HEK293 (cell line): ENCODE measurements around the gene NDE1.

Experiments used
- CTCF ChIA-PET: fragments of 350-600 bp; formaldehyde crosslinking; extraction: SDS; loops from one replicate; lab custom pipeline; 2021; ENCODE audit warnings: antibody characterized with exemption; lab: Yijun Ruan, JAX
- POLR2A ChIA-PET: fragments of 300-600 bp; formaldehyde crosslinking; extraction: SDS; loops from one replicate; lab custom pipeline; 2020; ENCODE audit warnings: antibody characterized with exemption, inconsistent platforms; lab: Yijun Ruan, JAX
- H3K27ac ChIP-seq: fragments of 200-500 bp; sonication (Bioruptor generic); 2 replicates; pipeline ENCODE4 v1.5.1; 2014; ENCODE audit warnings: low read depth, low read length, control low read depth, inconsistent platforms; ENCODE audit errors: extremely low read depth
- H3K36me3 ChIP-seq, 2 experiments: fragments of 200-500 bp in 1 of 2; sonication (Bioruptor generic) in 1 of 2; 1 replicate in 1 of 2; 2 replicates in 1 of 2; pipeline ENCODE4 v1.5.1; 2014 to 2017; ENCODE audit warnings: inconsistent platforms in 2 of 2, low read length in 2 of 2; ENCODE audit not compliant: control insufficient read depth in 2 of 2, insufficient read depth in 1 of 2
- H3K4me1 ChIP-seq: fragments of 200-500 bp; sonication (Bioruptor generic); 2 replicates; pipeline ENCODE4 v1.5.1; 2014; ENCODE audit warnings: mild to moderate bottlenecking, low read length, inconsistent platforms; ENCODE audit not compliant: control insufficient read depth, insufficient read depth
- H3K4me3 ChIP-seq: 2 replicates; pipeline ENCODE4 v1.5.1; 2011; ENCODE audit warnings: low read depth, mild to moderate bottlenecking, control low read depth, low read length, moderate library complexity
- H3K9me3 ChIP-seq: fragments of 200-500 bp; sonication (Bioruptor generic); 2 replicates; pipeline ENCODE4 v1.5.1; 2014; ENCODE audit warnings: low read depth, low read length, inconsistent platforms; ENCODE audit not compliant: control insufficient read depth, insufficient read depth
- OSR2 ChIP-seq: fragments of 450-650 bp; formaldehyde crosslinking; IDR thresholded peaks from 2 replicates; pipeline ENCODE4 v1.5.1; 2016; ENCODE audit warnings: missing biosample characterization, missing genetic modification characterization
- SETDB1 ChIP-seq: IDR thresholded peaks from one replicate; pipeline ENCODE4 v1.6.1; 2017; ENCODE audit warnings: mild to moderate bottlenecking, low read length, moderate library complexity, mixed read lengths; ENCODE audit not compliant: insufficient read length
- ZBTB11 ChIP-seq: fragments of 450-650 bp; formaldehyde crosslinking; conservative IDR thresholded peaks from 2 replicates; pipeline ENCODE4 v1.5.1; 2016; ENCODE audit warnings: low read depth, missing biosample characterization, missing genetic modification characterization
- ZBTB49 ChIP-seq: fragments of 450-650 bp; formaldehyde crosslinking; IDR thresholded peaks from 2 replicates; pipeline ENCODE4 v1.5.1; 2016; ENCODE audit warnings: missing biosample characterization, missing genetic modification characterization, low read depth
- ZNF112 ChIP-seq: fragments of 450-650 bp; formaldehyde crosslinking; IDR thresholded peaks from 2 replicates; pipeline ENCODE4 v1.5.0; 2017; ENCODE audit warnings: missing biosample characterization, missing genetic modification characterization
- ZNF133 ChIP-seq: fragments of 450-650 bp; formaldehyde crosslinking; IDR thresholded peaks from 2 replicates; pipeline ENCODE4 v1.5.1; 2016; ENCODE audit warnings: missing biosample characterization, missing genetic modification characterization
- ZNF155 ChIP-seq: fragments of 450-650 bp; formaldehyde crosslinking; IDR thresholded peaks from 2 replicates; pipeline ENCODE4 v1.5.1; 2016; ENCODE audit warnings: missing biosample characterization, missing genetic modification characterization
- ZNF366 ChIP-seq: fragments of 450-650 bp; formaldehyde crosslinking; conservative IDR thresholded peaks from 2 replicates; pipeline ENCODE4 v1.5.1; 2016; ENCODE audit warnings: missing biosample characterization, missing genetic modification characterization
- ZNF423 ChIP-seq: fragments of 450-650 bp; formaldehyde crosslinking; IDR thresholded peaks from 2 replicates; pipeline ENCODE4 v1.5.1; 2016; ENCODE audit warnings: missing biosample characterization, missing genetic modification characterization
- ZNF521 ChIP-seq: fragments of 450-650 bp; formaldehyde crosslinking; IDR thresholded peaks from 2 replicates; pipeline ENCODE4 v1.5.1; 2017; ENCODE audit warnings: missing biosample characterization, mild to moderate bottlenecking, missing genetic modification characterization
- ZNF585B ChIP-seq: fragments of 450-650 bp; formaldehyde crosslinking; IDR thresholded peaks from 2 replicates; pipeline ENCODE4 v1.5.1; 2016; ENCODE audit warnings: missing biosample characterization, missing genetic modification characterization
- ZNF610 ChIP-seq: fragments of 450-650 bp; formaldehyde crosslinking; IDR thresholded peaks from 2 replicates; pipeline ENCODE4 v1.5.1; 2016; ENCODE audit warnings: missing biosample characterization, missing genetic modification characterization, borderline replicate concordance
- ZNF624 ChIP-seq: fragments of 450-650 bp; formaldehyde crosslinking; IDR thresholded peaks from 2 replicates; pipeline ENCODE4 v1.5.1; 2017; ENCODE audit warnings: missing biosample characterization, missing genetic modification characterization
- ZNF701 ChIP-seq: fragments of 450-650 bp; formaldehyde crosslinking; IDR thresholded peaks from 2 replicates; pipeline ENCODE4 v1.5.1; 2016; ENCODE audit warnings: missing biosample characterization, missing genetic modification characterization
- ZNF747 ChIP-seq: fragments of 450-650 bp; formaldehyde crosslinking; IDR thresholded peaks from 2 replicates; pipeline ENCODE4 v1.5.1; 2016; ENCODE audit warnings: missing biosample characterization, missing genetic modification characterization
- ZNF76 ChIP-seq: fragments of 450-650 bp; formaldehyde crosslinking; IDR thresholded peaks from 2 replicates; pipeline ENCODE4; 2016; ENCODE audit warnings: low read depth, missing biosample characterization, missing genetic modification characterization, borderline replicate concordance

NDE1 gene

DNA sequence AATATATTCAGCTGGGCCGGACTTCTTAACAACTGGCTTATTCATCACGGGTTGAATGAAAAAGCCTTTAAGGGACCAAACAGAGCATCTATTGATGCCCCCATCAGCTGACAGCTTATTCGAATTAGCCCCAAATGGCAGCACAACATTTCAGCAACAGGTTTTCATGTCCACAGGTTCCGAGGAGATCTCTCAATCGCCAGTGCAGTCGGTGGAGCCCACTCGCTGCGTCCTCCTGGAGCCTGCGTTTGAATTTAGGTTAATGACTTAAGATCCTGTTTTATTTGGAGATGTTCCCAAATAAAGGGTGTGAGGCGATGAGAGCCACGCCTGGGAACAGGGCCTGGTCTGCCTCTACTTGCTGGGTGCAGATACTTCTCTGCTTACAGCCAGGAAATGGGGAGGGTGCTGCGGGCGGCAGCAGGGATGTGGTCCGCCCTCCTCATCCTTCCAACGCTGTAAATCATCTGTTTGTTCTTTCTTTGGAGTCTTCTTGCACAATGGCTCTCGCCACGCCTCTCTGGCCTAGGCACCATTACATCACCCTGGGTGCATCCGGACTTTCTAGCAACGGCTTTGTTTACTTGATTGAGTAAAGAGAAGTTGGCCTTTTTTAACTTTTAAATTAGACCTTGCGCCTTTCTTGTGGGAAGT is 22.6 kb downstream of the NDE1 start (continued):
- TF ChIP-seq SETDB1 (no peak), ZNF701 (tag by site-specific recombination) (no peak), ZNF610 (tag by site-specific recombination) (no peak), ZNF624 (tag by site-specific recombination) (no peak), ZNF747 (tag by site-specific recombination) (no peak), ZNF76 (tag by site-specific recombination) (no peak)

- Histone ChIP-seq H3K9me3 (no peaks in the 10 kb centered on the region), H3K4me1 (peaks cover 5% of the 10 kb centered on the region; the same call in 1 of the 2 replicates), H3K27ac (no peak overlapping the region), H3K36me3 (peaks cover 19 to 54% of the 10 kb centered on the region in 2 experiments; a peak in 2 of 3 replicates), H3K4me3 (no peak overlapping the region)
- POLR2A ChIA-PET: no interaction called here
- TF ChIP-seq ZNF133 (tag by site-specific recombination) (no peak), ZNF423 (tag by site-specific recombination) (no peak), ZNF585B (tag by site-specific recombination) (no peak), ZBTB49 (tag by site-specific recombination) (no peak)
- CTCF ChIA-PET: no interaction called here
These were observed 24.5 kb downstream of the NDE1 start for GRCh38 chr16:15674571-15674970.

DNA sequence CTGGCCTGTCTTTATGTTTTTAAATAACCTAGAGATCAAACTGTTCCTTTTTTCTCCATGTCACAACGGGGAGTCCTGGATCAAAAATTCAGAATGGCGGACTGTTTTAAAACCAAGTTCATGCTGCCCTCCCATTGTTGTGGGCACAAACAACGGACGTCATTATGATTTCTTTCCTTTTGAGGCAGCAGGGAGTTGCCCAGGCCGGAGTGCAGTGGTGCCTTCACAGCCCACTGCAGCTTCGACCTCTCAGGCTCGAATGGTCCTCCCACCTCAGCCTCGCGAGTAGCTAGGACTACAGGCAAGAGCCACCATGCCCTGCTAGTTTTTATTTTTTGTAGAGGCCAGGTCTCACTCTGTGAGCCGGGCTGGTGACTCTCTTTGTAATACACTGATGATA is 26.5 kb downstream of the NDE1 start:
- Histone ChIP-seq H3K4me1 (peaks cover 5% of the 10 kb centered on the region; the same call in 1 of the 2 replicates), H3K9me3 (no peaks in the 10 kb centered on the region), H3K36me3 (peaks cover 23 to 48% of the 10 kb centered on the region in 2 experiments; a peak in 2 of 3 replicates), H3K27ac (no peak overlapping the region), H3K4me3 (no peak overlapping the region)
- TF ChIP-seq ZNF366 (tag by site-specific recombination) (no peak), ZNF112 (tag by site-specific recombination) (no peak), OSR2 (no peak), ZBTB11 (no peak), ZNF521 (tag by site-specific recombination) (no peak), ZNF155 (tag by site-specific recombination) (no peak), ZNF133 (tag by site-specific recombination) (no peak)
- POLR2A ChIA-PET: no interaction called here
- CTCF ChIA-PET: no interaction called here
